ENCODE data around the gene ADPRH. TPM values are rescaled to one million over a fixed set of nuclear protein-coding genes. Genes with fewer than 3 reads are reported as not detected.

The ADPRH gene
- total RNA-seq, 1 experiment from 2014 or later, result 3.6 TPM

DNA sequence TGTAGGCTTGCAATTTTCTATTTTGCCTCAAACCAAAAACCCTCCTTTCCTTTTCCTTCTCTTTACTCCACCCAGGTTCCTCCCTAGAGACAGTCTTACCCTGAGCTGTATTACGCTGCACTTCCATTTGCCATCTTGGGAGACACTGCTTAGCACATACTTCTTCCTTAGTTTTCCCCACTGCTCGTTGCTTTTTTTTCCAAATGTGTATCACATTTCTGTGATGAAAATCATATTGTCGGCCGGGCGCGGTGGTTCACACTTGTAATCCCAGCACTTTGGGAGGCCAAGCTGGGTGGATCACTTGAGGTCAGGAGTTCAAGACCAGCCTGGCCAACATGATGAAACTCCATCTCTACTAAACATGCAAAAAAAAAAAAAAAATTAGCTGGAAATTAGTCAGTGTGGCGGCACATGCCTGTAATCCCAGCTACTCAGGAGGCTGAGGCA is 51.6 kb downstream of the ADPRH start:
- H3K9me3 Mint-ChIP-seq, result no peaks in the 10 kb centered on the region
- ATAC-seq, result no peak
- DNase-seq (ENCODE audit: low spot score), result no peak
- ChIA-PET POLR2A (no interaction called here), CTCF (no interaction called here)
- H3K4me3 Mint-ChIP-seq, result no peak overlapping the region
- 0 out of 2 replicates have a peak overlapping the region, but pooled peaks have one; percentile 3 for H3K27ac Mint-ChIP-seq
- H3K36me3 Mint-ChIP-seq, result no peaks in the 10 kb centered on the region
- TF ChIP-seq ZNF423 (CRISPR knock-in tag; IDR thresholded peaks at IDR 0.05) (no peak), IRF2 (CRISPR knock-in tag; IDR thresholded peaks at IDR 0.05; ENCODE audit: borderline replicate concordance, low read depth) (no peak), SOX15 (CRISPR knock-in tag; IDR thresholded peaks at IDR 0.05) (no peak), ZNF138 (CRISPR knock-in tag; conservative IDR thresholded peaks at IDR 0.05) (no peak)
- TF ChIP-seq, protein P1, sequence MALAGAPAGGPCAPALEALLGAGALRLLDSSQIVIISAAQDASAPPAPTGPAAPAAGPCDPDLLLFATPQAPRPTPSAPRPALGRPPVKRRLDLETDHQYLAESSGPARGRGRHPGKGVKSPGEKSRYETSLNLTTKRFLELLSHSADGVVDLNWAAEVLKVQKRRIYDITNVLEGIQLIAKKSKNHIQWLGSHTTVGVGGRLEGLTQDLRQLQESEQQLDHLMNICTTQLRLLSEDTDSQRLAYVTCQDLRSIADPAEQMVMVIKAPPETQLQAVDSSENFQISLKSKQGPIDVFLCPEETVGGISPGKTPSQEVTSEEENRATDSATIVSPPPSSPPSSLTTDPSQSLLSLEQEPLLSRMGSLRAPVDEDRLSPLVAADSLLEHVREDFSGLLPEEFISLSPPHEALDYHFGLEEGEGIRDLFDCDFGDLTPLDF (CRISPR knock-in tag; IDR thresholded peaks at IDR 0.05), result no peak
- H3K4me1 Mint-ChIP-seq, result peaks cover 12% of the 10 kb centered on the region
- no peaks in the 10 kb centered on the region; the same call in 1 of the 2 replicates for H3K27me3 Mint-ChIP-seq (ENCODE audit: low read depth)

DNA sequence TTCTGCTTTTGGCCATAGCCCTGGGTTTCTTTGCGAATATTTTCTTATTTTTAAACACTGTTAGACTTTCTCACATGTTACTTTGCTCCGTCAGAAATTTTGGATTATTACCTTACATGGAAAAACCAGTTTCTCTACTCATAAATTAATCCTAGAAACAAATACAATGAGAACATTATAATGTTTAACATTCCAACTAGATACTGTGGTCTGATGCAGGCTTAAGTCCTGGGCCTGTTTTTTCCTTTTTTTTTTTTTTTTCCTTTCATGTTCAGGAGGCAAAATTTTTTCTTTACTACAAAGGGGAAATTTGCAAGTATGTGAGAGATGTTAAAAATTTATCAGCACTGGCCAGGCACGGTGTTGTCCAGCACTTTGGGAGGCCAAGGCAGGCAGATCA is 52.2 kb downstream of the ADPRH start:
- ChIA-PET CTCF (no interaction called here), POLR2A (no interaction called here)
- Mint-ChIP-seq H3K27me3 (ENCODE audit: low read depth) (no peaks in the 10 kb centered on the region), H3K36me3 (no peaks in the 10 kb centered on the region), H3K27ac (no peak overlapping the region), H3K9me3 (no peaks in the 10 kb centered on the region), H3K4me3 (no peak overlapping the region), H3K4me1 (peaks cover 7% of the 10 kb centered on the region)
- no peak for TF ChIP-seq NFATC4 (CRISPR knock-in tag; IDR thresholded peaks at IDR 0.05)
- ATAC-seq (no peak), DNase-seq (ENCODE audit: low spot score) (no peak)

DNA sequence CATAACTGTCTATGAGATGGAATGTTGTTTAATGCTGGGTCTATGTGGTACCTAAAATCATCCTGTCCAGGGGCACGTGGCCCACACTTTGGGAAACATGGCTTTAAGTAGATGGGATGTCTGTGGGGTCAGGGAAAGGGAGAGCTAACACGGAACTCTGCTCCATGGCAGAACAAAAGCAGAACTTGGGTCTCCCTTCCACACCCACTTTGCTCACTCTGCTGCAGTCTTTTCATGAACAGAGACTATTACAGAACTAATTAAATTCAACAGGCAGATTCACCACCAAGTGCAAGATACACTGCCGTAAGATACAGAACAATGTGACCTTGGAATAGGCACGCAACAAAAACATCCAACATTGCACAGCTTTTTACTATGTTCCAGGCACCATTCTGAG is 52.9 kb downstream of the ADPRH start:
- no peak for ATAC-seq

More for the DNA sequence above, 52.9 kb downstream of the ADPRH start:
- no peaks in the 10 kb centered on the region for H3K27me3 Mint-ChIP-seq (ENCODE audit: low read depth)
- no peaks in the 10 kb centered on the region for H3K36me3 Mint-ChIP-seq
- TF ChIP-seq, protein P1 (CRISPR knock-in tag; IDR thresholded peaks at IDR 0.05), result no peak
- TF ChIP-seq, protein P2, sequence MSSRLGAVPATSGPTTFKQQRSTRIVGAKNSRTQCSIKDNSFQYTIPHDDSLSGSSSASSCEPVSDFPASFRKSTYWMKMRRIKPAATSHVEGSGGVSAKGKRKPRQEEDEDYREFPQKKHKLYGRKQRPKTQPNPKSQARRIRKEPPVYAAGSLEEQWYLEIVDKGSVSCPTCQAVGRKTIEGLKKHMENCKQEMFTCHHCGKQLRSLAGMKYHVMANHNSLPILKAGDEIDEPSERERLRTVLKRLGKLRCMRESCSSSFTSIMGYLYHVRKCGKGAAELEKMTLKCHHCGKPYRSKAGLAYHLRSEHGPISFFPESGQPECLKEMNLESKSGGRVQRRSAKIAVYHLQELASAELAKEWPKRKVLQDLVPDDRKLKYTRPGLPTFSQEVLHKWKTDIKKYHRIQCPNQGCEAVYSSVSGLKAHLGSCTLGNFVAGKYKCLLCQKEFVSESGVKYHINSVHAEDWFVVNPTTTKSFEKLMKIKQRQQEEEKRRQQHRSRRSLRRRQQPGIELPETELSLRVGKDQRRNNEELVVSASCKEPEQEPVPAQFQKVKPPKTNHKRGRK (CRISPR knock-in tag; IDR thresholded peaks at IDR 0.05; ENCODE audit: borderline replicate concordance), result no peak
- TF ChIP-seq HMGA2 (CRISPR knock-in tag; IDR thresholded peaks at IDR 0.05) (no peak), ZNF416 (CRISPR knock-in tag; IDR thresholded peaks at IDR 0.05) (no peak), RELA (CRISPR knock-in tag; IDR thresholded peaks at IDR 0.05; ENCODE audit: borderline replicate concordance) (no peak), OVOL2 (CRISPR knock-in tag; IDR thresholded peaks at IDR 0.05; ENCODE audit: borderline replicate concordance) (no peak), PRRX2 (CRISPR knock-in tag; IDR thresholded peaks at IDR 0.05) (no peak)
- TF ChIP-seq, protein P3, sequence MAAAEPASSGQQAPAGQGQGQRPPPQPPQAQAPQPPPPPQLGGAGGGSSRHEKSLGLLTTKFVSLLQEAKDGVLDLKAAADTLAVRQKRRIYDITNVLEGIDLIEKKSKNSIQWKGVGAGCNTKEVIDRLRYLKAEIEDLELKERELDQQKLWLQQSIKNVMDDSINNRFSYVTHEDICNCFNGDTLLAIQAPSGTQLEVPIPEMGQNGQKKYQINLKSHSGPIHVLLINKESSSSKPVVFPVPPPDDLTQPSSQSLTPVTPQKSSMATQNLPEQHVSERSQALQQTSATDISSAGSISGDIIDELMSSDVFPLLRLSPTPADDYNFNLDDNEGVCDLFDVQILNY (CRISPR knock-in tag; IDR thresholded peaks at IDR 0.05), result no peak
- TF ChIP-seq, protein P4, sequence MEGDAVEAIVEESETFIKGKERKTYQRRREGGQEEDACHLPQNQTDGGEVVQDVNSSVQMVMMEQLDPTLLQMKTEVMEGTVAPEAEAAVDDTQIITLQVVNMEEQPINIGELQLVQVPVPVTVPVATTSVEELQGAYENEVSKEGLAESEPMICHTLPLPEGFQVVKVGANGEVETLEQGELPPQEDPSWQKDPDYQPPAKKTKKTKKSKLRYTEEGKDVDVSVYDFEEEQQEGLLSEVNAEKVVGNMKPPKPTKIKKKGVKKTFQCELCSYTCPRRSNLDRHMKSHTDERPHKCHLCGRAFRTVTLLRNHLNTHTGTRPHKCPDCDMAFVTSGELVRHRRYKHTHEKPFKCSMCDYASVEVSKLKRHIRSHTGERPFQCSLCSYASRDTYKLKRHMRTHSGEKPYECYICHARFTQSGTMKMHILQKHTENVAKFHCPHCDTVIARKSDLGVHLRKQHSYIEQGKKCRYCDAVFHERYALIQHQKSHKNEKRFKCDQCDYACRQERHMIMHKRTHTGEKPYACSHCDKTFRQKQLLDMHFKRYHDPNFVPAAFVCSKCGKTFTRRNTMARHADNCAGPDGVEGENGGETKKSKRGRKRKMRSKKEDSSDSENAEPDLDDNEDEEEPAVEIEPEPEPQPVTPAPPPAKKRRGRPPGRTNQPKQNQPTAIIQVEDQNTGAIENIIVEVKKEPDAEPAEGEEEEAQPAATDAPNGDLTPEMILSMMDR (IDR thresholded peaks at IDR 0.05), result no peak
- TF ChIP-seq, protein P5, sequence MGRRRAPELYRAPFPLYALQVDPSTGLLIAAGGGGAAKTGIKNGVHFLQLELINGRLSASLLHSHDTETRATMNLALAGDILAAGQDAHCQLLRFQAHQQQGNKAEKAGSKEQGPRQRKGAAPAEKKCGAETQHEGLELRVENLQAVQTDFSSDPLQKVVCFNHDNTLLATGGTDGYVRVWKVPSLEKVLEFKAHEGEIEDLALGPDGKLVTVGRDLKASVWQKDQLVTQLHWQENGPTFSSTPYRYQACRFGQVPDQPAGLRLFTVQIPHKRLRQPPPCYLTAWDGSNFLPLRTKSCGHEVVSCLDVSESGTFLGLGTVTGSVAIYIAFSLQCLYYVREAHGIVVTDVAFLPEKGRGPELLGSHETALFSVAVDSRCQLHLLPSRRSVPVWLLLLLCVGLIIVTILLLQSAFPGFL (CRISPR knock-in tag; IDR thresholded peaks at IDR 0.05; ENCODE audit: borderline replicate concordance), result no peak
- TF ChIP-seq, protein P6, sequence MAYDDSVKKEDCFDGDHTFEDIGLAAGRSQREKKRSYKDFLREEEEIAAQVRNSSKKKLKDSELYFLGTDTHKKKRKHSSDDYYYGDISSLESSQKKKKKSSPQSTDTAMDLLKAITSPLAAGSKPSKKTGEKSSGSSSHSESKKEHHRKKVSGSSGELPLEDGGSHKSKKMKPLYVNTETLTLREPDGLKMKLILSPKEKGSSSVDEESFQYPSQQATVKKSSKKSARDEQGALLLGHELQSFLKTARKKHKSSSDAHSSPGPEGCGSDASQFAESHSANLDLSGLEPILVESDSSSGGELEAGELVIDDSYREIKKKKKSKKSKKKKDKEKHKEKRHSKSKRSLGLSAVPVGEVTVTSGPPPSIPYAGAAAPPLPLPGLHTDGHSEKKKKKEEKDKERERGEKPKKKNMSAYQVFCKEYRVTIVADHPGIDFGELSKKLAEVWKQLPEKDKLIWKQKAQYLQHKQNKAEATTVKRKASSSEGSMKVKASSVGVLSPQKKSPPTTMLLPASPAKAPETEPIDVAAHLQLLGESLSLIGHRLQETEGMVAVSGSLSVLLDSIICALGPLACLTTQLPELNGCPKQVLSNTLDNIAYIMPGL (CRISPR knock-in tag; IDR thresholded peaks at IDR 0.05), result no peak
- TF ChIP-seq, protein P7, sequence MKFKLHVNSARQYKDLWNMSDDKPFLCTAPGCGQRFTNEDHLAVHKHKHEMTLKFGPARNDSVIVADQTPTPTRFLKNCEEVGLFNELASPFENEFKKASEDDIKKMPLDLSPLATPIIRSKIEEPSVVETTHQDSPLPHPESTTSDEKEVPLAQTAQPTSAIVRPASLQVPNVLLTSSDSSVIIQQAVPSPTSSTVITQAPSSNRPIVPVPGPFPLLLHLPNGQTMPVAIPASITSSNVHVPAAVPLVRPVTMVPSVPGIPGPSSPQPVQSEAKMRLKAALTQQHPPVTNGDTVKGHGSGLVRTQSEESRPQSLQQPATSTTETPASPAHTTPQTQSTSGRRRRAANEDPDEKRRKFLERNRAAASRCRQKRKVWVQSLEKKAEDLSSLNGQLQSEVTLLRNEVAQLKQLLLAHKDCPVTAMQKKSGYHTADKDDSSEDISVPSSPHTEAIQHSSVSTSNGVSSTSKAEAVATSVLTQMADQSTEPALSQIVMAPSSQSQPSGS (CRISPR knock-in tag; IDR thresholded peaks at IDR 0.05; ENCODE audit: borderline replicate concordance, low read depth), result no peak
- H3K9me3 Mint-ChIP-seq, result no peaks in the 10 kb centered on the region
- CTCF ChIA-PET, result no interaction called here
- H3K4me3 Mint-ChIP-seq, result no peak overlapping the region
- no peak for DNase-seq (ENCODE audit: low spot score)
- POLR2A ChIA-PET, result no interaction called here
- H3K4me1 Mint-ChIP-seq, result peaks cover 7% of the 10 kb centered on the region
- no peak overlapping the region for H3K27ac Mint-ChIP-seq
